PFSK-1 (cell line): ENCODE measurements around the gene TSPAN4.

Experiments used
- FOXP2 ChIP-seq: optimal IDR thresholded peaks from 2 replicates; pipeline ENCODE3; 2011; ENCODE audit warnings: borderline replicate concordance, control low read depth, inconsistent platforms; ENCODE audit not compliant: insufficient read depth; ENCODE audit errors: extremely low read length, extremely low read depth
- POLR2AphosphoS5 ChIP-seq: IDR thresholded peaks from 2 replicates; pipeline ENCODE4 v1.6.1; 2012; ENCODE audit warnings: low read depth, mild to moderate bottlenecking, control low read depth, low read length, moderate library complexity
- REST ChIP-seq, 2 experiments: IDR thresholded peaks; 2 replicates each; pipeline versions ENCODE4 v1.6.1 to v1.8.0; 2011 to 2012; ENCODE audit warnings: low read depth in 2 of 2, low read length in 2 of 2, control low read depth in 1 of 2, inconsistent platforms in 1 of 2, mild to moderate bottlenecking in 1 of 2, moderate library complexity in 1 of 2; ENCODE audit not compliant: insufficient read depth in 1 of 2
- SIN3A ChIP-seq: IDR thresholded peaks from 2 replicates; pipeline ENCODE4 v1.6.1; 2012; ENCODE audit warnings: mild to moderate bottlenecking, low read length, moderate library complexity, borderline replicate concordance; ENCODE audit not compliant: insufficient read depth
- TAF1 ChIP-seq: IDR thresholded peaks from 2 replicates; pipeline ENCODE4 v1.6.1; 2012; ENCODE audit warnings: low read length, control low read depth, borderline replicate concordance; ENCODE audit not compliant: insufficient read depth

GRCh38 chr11:821512-822371 lies 20.9 kb upstream of the TSPAN4 start:
- TF ChIP-seq TAF1: no peak
- TF ChIP-seq POLR2AphosphoS5: no peak
- no peak for TF ChIP-seq REST (IDR thresholded peaks at IDR 0.05; ENCODE audit: insufficient read depth in 1 of 2, low read depth in 2 of 2, low read length in 2 of 2)
- TF ChIP-seq FOXP2: no peak
- TF ChIP-seq SIN3A: no peak
